Endodermal cell (in vitro differentiated cells): Measurements from ENCODE around the gene STX8. TPM values are rescaled to one million over a fixed set of nuclear protein-coding genes. Genes with fewer than 3 reads are reported as not detected.

Experiments
- DNase-seq: peaks from one replicate; pipeline ENCODE4 v3.0.0-alpha.2; 2017
- H3K27ac ChIP-seq: 2 replicates; pipeline ENCODE4 v1.5.1; 2013; ENCODE audit warnings: mild to moderate bottlenecking, low read depth, low read length, moderate library complexity
- H3K27me3 ChIP-seq: 2 replicates; pipeline ENCODE4 v1.6.1; 2013; ENCODE audit warnings: mild to moderate bottlenecking, low read length, moderate library complexity; ENCODE audit not compliant: insufficient read depth, control insufficient read depth, poor library complexity, severe bottlenecking
- H3K36me3 ChIP-seq: 2 replicates; pipeline ENCODE4 v1.7.0; 2013; ENCODE audit warnings: mild to moderate bottlenecking, low read length, moderate library complexity; ENCODE audit not compliant: control insufficient read depth, insufficient read depth
- H3K4me1 ChIP-seq: one replicate; pipeline ENCODE4 v1.7.0; 2013; ENCODE audit warnings: low read length; ENCODE audit not compliant: control insufficient read depth, insufficient read depth
- H3K4me3 ChIP-seq: 2 replicates; pipeline ENCODE4 v1.5.1; 2013; ENCODE audit warnings: mild to moderate bottlenecking, low read length, moderate library complexity
- H3K9ac ChIP-seq: 2 replicates; pipeline ENCODE4 v1.6.1; 2013; ENCODE audit warnings: mild to moderate bottlenecking, low read length, moderate library complexity; ENCODE audit not compliant: poor library complexity, severe bottlenecking; ENCODE audit errors: extremely low read depth
- H3K9me3 ChIP-seq: 2 replicates; pipeline ENCODE4 v1.6.1; 2013; ENCODE audit warnings: mild to moderate bottlenecking, low read length, moderate library complexity; ENCODE audit not compliant: control insufficient read depth
- H3K27ac Mint-ChIP-seq: 2 replicates; pipeline ENCODE4 v1.8.0; 2020; ENCODE audit warnings: mixed read lengths
- H3K27me3 Mint-ChIP-seq: 2 replicates; pipeline ENCODE4 v1.8.0; 2021; ENCODE audit warnings: mild to moderate bottlenecking, mixed read lengths; ENCODE audit not compliant: insufficient read depth
- H3K36me3 Mint-ChIP-seq: 2 replicates; pipeline ENCODE4 v1.8.0; 2020; ENCODE audit warnings: low read depth, mixed read lengths
- H3K4me1 Mint-ChIP-seq: 2 replicates; pipeline ENCODE4 v1.8.0; 2020; ENCODE audit warnings: mixed read lengths
- H3K4me3 Mint-ChIP-seq: 2 replicates; pipeline ENCODE4 v1.8.0; 2020; ENCODE audit warnings: mild to moderate bottlenecking, moderate library complexity, mixed read lengths
- H3K9me3 Mint-ChIP-seq: 2 replicates; pipeline ENCODE4 v1.8.0; 2020; ENCODE audit warnings: mild to moderate bottlenecking, mixed read lengths
- WGBS, 2 experiments: methylation state at CpG; one replicate each; pipeline versions ENCODE4 v1.1.5 to v1.1.7; 2013; ENCODE audit warnings: missing lambda C conversion rate in 2 of 2, mixed read lengths in 1 of 2; ENCODE audit not compliant: insufficient coverage in 1 of 2, insufficient read length in 1 of 2; 5-methylcytosine and 5-hydroxymethylcytosine counted together
- total RNA-seq, 2 donors: library from RNA; stranded (reverse); fragmentation: NEBNext Ultra II Directional in 1 of 2; extraction: Animal tissue kit (Norgen Biotek cat#: 25700) in 1 of 2; gene quantifications; 2 replicates in 1 of 2; 3 replicates in 1 of 2; pipeline ENCODE4 v1.2.1, GENCODE V29; 2021
- TF ChIP-seq, protein P1 (sequence below): fragments of 200-600 bp; sonication (generic); conservative IDR thresholded peaks from 2 replicates; pipeline ENCODE4 v1.5.0; 2021; ENCODE audit warnings: antibody characterized with exemption, mild to moderate bottlenecking

STX8 gene
- total RNA-seq, 2 donors from 2014 or later = 82.5 to 98.2 TPM

DNA sequence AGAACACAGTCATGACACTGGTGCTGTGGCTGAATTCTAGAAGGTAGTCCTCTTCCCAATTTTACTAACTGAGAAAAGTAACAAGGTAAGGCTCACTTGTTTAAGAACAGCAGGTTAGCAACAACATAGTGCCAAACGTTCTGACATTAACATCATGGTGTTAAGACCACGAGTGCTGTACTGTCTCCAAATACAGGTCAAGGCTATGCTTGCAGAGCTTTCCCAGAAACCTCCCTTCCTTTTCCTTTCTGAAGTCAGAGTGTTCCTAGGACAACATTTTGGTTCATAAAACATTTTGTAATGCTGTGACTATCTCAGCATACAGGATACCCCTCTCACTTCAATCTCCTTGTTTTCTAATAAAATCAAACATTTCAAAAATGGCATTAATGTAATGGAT lies 144.0 kb downstream of the STX8 start:
- TF ChIP-seq, protein P1, sequence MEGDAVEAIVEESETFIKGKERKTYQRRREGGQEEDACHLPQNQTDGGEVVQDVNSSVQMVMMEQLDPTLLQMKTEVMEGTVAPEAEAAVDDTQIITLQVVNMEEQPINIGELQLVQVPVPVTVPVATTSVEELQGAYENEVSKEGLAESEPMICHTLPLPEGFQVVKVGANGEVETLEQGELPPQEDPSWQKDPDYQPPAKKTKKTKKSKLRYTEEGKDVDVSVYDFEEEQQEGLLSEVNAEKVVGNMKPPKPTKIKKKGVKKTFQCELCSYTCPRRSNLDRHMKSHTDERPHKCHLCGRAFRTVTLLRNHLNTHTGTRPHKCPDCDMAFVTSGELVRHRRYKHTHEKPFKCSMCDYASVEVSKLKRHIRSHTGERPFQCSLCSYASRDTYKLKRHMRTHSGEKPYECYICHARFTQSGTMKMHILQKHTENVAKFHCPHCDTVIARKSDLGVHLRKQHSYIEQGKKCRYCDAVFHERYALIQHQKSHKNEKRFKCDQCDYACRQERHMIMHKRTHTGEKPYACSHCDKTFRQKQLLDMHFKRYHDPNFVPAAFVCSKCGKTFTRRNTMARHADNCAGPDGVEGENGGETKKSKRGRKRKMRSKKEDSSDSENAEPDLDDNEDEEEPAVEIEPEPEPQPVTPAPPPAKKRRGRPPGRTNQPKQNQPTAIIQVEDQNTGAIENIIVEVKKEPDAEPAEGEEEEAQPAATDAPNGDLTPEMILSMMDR = no peak
- no peaks in the 10 kb centered on the region for H3K27me3 Mint-ChIP-seq
- H3K27ac ChIP-seq = no peak overlapping the region
- no peak overlapping the region for H3K4me3 Mint-ChIP-seq
- H3K27me3 ChIP-seq = no peaks in the 10 kb centered on the region
- H3K4me1 Mint-ChIP-seq = peaks cover 3% of the 10 kb centered on the region
- peaks cover 7% of the 10 kb centered on the region for H3K36me3 Mint-ChIP-seq
- no peaks in the 10 kb centered on the region for H3K9me3 ChIP-seq
- no peak for DNase-seq
- H3K9me3 Mint-ChIP-seq = no peaks in the 10 kb centered on the region
- no peaks in the 10 kb centered on the region for H3K36me3 ChIP-seq
- no peak overlapping the region for H3K4me3 ChIP-seq
- H3K27ac Mint-ChIP-seq = no peak overlapping the region
- 82% methylated on average over 2 of the region's 2 CpGs for WGBS, 2 experiments
- H3K4me1 ChIP-seq = no peaks in the 10 kb centered on the region
- H3K9ac ChIP-seq = no peak overlapping the region

DNA sequence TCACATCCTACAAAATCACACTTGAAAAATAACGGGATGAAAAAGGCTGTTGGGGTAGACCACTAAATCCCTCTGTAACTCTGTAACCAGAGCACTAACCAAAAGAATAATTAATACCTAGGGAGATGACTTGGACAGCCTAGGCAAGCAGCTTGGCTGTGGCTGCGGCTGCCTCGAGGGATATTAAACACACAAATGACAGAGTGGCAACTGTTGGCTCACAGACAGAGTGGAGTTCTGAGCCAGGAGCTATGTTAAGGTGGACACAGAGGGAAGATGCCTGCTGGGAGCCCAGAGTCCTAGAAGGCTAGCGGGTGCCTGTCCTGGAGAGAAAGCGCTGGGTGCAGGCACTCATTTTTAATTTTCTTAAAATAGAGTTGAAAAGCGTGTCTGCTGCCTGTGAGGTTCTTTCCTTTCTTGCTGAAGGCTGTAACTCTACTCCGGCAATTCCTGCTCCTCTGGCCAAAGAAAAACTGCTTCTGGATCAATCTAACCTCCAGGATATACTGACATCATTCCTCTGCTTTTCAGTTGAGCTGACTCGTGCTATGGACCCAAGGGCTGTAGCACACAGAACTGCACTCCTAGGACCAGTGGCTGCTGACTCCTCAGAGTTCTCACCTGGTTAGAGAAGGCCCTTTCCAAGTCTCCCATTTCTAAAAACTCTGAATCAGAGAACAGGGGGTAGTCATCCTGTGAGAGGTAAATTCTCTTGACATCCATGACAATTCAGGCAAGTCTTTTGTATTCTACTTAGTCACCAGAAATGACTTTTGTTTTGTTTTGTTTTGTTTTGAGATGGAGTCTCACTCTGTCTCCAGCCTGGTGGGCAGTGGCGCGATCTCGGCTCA lies 147.9 kb downstream of the STX8 start:
- Mint-ChIP-seq H3K27me3 (no peaks in the 10 kb centered on the region), H3K4me3 (no peak overlapping the region), H3K36me3 (peaks cover 4% of the 10 kb centered on the region), H3K27ac (no peak overlapping the region), H3K4me1 (peaks cover under 1% of the 10 kb centered on the region), H3K9me3 (no peaks in the 10 kb centered on the region)
- H3K27me3 ChIP-seq = no peaks in the 10 kb centered on the region
- H3K4me3 ChIP-seq = no peak overlapping the region
- H3K4me1 ChIP-seq = no peaks in the 10 kb centered on the region
- no peak overlapping the region for H3K9ac ChIP-seq
- H3K9me3 ChIP-seq = no peaks in the 10 kb centered on the region
- TF ChIP-seq, protein P1 = no peak
- no peaks in the 10 kb centered on the region for H3K36me3 ChIP-seq
- peak; percentile 28 for DNase-seq
- 92 to 97% methylated on average over 6 to 10 of the region's 11 CpGs for WGBS, 2 experiments
- H3K27ac ChIP-seq = no peak overlapping the region

DNA sequence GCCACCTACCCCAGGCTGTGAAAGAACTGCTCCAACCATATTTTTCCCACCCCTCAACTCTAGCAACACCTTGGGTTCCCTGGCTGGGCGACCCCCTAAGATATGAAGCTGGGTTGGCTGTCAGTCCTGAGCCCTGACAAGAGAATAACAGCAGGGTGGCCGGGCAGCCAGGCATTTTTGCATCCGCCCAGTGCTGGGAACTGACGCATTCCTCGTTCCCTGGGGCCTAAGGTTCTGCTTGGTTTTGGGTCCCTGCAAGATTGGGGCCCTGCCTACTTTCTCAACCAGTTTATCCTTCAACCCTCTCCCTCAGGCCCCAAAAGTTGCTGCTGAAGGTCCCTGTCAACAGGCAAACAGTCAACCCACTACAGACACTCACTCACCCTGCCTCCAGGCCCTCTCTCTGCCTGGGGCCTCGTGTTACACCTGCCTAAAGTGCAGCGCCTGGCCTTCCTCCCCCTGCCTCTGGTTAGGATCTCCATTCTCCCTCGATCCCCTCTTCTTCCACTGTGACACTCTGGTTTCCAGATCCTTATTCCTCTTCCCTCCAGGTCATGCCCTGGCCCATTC lies 151.5 kb downstream of the STX8 start:
- no peak overlapping the region for H3K27ac ChIP-seq
- Mint-ChIP-seq H3K9me3 (peaks cover 4% of the 10 kb centered on the region), H3K36me3 (peaks cover 16% of the 10 kb centered on the region), H3K27ac (no peak overlapping the region), H3K4me1 (no peaks in the 10 kb centered on the region), H3K4me3 (no peak overlapping the region), H3K27me3 (no peaks in the 10 kb centered on the region)
- no peak overlapping the region for H3K4me3 ChIP-seq
- H3K36me3 ChIP-seq = no peaks in the 10 kb centered on the region
- no peaks in the 10 kb centered on the region for H3K27me3 ChIP-seq
- 59 to 71% methylated on average over 8 of the region's 8 CpGs for WGBS, 2 experiments
- no peak overlapping the region for H3K9ac ChIP-seq
- TF ChIP-seq, protein P1 = no peak
- H3K4me1 ChIP-seq = no peaks in the 10 kb centered on the region
- DNase-seq = peak; percentile 87
- no peaks in the 10 kb centered on the region for H3K9me3 ChIP-seq
